Measurements from ENCODE around the gene RIMBP2. TPM values are rescaled to one million over a fixed set of nuclear protein-coding genes. Genes with fewer than 3 reads are reported as not detected.

The RIMBP2 gene
- total and polyA plus RNA-seq, 9 donors = 1.1 to 16.2 (median 3.5) TPM

DNA sequence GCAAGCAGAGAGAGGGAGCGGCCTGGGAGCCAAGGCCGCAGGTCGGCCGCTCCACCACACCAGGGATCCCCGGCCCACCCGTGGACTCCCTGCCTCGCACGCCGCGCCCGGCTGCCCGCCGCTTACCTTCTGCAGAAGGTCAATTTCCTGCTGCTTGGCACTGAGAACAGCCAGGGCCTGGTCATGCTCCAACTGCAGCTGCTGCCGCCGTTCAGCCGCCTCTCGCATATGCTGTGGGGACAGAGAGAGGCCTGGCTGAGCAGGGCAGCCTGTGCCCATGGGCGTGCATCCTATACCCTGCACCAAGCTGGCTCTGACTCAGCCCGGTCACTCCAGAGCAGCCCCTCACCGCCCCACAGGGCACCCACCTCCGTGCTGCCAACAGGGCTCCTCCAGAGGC is 237.3 kb downstream of the RIMBP2 start:
- intact Hi-C loops (cut with DNase I) = no loop called here
- TF ChIP-seq EP300 (IDR thresholded peaks at IDR 0.05) (no peak), POLR2A (IDR thresholded peaks at IDR 0.05) (no peak)
- TF ChIP-seq, protein P1, sequence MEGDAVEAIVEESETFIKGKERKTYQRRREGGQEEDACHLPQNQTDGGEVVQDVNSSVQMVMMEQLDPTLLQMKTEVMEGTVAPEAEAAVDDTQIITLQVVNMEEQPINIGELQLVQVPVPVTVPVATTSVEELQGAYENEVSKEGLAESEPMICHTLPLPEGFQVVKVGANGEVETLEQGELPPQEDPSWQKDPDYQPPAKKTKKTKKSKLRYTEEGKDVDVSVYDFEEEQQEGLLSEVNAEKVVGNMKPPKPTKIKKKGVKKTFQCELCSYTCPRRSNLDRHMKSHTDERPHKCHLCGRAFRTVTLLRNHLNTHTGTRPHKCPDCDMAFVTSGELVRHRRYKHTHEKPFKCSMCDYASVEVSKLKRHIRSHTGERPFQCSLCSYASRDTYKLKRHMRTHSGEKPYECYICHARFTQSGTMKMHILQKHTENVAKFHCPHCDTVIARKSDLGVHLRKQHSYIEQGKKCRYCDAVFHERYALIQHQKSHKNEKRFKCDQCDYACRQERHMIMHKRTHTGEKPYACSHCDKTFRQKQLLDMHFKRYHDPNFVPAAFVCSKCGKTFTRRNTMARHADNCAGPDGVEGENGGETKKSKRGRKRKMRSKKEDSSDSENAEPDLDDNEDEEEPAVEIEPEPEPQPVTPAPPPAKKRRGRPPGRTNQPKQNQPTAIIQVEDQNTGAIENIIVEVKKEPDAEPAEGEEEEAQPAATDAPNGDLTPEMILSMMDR (IDR thresholded peaks at IDR 0.05) = no peak
- Histone ChIP-seq H3K27ac (no peak overlapping the region), H3K27me3 (no peaks in the 10 kb centered on the region), H3K4me3 (no peak overlapping the region), H3K36me3 (no peaks in the 10 kb centered on the region), H3K9me3 (no peaks in the 10 kb centered on the region), H3K4me1 (ENCODE audit: insufficient read depth) (no peaks in the 10 kb centered on the region)
- WGBS, 3 donors = 86 to 91% (median 88%) methylated on average over 21 of the region's 21 CpGs
- no peak for DNase-seq

DNA sequence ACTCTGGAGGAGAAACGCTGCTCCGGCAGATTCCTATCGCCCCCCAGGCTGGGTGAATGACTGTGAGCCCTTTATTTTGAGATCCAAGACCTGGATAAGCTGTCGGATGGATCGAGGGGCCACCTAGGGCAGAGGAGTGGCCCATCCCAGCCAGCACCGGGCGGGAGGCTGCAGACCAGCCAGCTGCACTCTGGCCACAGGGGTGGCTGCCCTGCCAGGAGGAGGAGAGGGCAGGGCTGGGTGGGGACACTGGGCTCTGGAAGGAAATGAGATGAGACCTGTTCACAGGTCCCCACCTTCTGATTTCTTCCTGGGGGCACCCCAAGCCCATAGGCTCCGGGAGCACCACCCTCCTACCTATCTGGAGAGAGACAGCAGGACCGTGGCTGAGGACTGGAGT is 238.4 kb downstream of the RIMBP2 start:
- TF ChIP-seq, protein P1 (IDR thresholded peaks at IDR 0.05) = no peak
- TF ChIP-seq POLR2A (IDR thresholded peaks at IDR 0.05) (no peak), EP300 (IDR thresholded peaks at IDR 0.05) (no peak)
- no peak for DNase-seq
- WGBS, 3 donors = 63 to 64% (median 64%) methylated on average over 9 of the region's 9 CpGs
- Histone ChIP-seq H3K4me1 (ENCODE audit: insufficient read depth) (no peaks in the 10 kb centered on the region), H3K36me3 (no peaks in the 10 kb centered on the region), H3K27me3 (no peaks in the 10 kb centered on the region), H3K9me3 (no peaks in the 10 kb centered on the region), H3K4me3 (no peak overlapping the region), H3K27ac (no peak overlapping the region)
- intact Hi-C loops (cut with DNase I) = no loop called here

DNA sequence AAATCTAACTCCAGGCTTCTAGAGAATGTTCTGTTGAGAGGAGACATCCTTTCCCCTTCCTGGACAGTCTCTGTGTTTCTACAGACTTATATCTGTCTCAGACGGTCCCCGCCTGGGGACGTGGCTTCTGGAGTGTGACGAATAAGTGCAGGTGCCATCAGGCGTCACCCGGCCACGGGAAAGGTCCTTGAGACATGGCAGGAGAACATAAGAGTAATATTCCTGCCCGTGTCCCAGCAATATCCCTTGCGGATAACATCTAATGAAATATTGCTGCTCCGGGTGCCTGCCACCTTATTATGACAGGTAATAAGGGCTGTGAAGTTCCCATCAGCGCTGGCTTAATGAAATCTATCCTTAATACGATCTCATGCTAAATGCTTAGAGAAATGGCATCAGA is 238.8 kb downstream of the RIMBP2 start:
- DNase-seq = no peak
- TF ChIP-seq POLR2A (IDR thresholded peaks at IDR 0.05) (no peak), EP300 (IDR thresholded peaks at IDR 0.05) (no peak)
- intact Hi-C loops (cut with DNase I) = no loop called here
- Histone ChIP-seq H3K27ac (no peak overlapping the region), H3K36me3 (no peaks in the 10 kb centered on the region), H3K9me3 (no peaks in the 10 kb centered on the region), H3K4me1 (ENCODE audit: insufficient read depth) (no peaks in the 10 kb centered on the region), H3K27me3 (no peaks in the 10 kb centered on the region), H3K4me3 (no peak overlapping the region)
- 70 to 77% (median 75%) methylated on average over 12 of the region's 12 CpGs for WGBS, 3 donors

DNA sequence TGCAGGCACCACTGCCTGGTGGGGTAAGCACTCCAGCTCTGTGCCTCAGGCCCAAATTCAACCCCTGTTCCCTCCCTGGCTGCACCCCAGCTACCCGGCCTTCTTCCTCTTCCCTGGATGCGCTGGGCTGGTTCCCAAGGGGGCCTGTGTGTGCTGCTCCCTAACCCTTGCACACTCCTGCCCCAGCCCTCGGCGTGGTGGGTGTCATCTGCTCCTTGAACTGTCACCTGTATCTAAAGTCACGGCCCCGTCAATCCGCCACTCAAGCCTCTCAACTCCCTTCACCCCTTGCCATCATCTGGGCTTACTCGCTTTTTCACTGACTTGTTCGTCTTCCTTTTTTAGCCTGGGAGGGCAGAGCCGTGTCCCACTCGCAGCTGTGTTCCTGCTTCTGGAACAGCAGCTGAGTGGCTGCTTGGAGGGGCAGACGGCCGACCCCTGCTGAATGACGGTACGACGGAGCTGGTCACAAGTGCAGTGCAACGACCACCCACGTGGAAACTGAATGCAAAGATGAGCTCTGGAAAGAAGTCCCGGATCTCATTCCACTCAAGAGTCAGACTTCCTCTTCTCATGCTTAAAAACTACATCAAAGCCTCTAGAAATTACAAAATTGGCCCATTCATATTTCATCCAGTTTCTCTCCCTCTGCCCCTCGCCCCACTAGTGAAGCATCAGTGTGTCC is 239.5 kb downstream of the RIMBP2 start:
- intact Hi-C loops (cut with DNase I) = no loop called here
- no peak for DNase-seq
- no peaks in the 10 kb centered on the region for H3K9me3 ChIP-seq
- H3K27me3 ChIP-seq = no peaks in the 10 kb centered on the region
- no peak overlapping the region for H3K4me3 ChIP-seq
- WGBS, 3 donors = 41 to 46% (median 43%) methylated on average over 20 of the region's 20 CpGs
- no peaks in the 10 kb centered on the region for H3K4me1 ChIP-seq (ENCODE audit: insufficient read depth)
- TF ChIP-seq EP300 (IDR thresholded peaks at IDR 0.05) = no peak
- TF ChIP-seq POLR2A (IDR thresholded peaks at IDR 0.05) = no peak
- TF ChIP-seq, protein P1 (IDR thresholded peaks at IDR 0.05) = no peak
- no peaks in the 10 kb centered on the region for H3K36me3 ChIP-seq
- H3K27ac ChIP-seq = no peak overlapping the region

DNA sequence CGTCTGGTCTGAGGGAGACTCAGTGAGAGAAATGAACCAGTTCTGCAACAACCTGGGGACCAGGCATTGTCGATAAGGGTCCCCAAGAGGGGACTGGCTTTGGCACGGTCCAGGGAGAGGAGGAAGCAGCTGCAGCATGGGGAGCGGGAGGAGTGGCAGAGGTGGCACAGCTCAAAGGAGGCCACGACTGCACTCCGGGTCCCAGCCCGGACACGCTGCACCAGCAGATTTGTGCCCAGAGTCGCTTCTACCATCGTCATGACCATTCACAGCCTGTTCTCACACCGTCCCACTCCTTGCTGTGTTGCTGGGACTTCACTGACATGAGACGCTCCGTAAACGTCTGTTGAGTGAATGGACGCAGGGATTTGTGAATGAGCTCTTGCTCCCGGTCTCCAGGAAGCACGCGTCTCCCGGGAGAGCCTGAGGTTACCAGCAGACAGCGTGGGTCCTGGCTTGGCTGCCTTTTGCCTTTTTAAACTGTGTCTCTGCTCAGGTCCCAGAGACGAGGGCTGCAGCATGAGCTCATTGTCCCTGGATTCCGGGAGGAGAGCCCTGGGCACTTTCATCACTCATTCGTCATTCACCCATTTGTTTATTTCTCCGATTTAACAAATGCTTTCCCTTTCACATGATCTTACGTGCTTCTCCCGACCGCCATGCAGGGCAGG is 241.4 kb downstream of the RIMBP2 start:
- H3K27me3 ChIP-seq = no peaks in the 10 kb centered on the region
- no peaks in the 10 kb centered on the region for H3K4me1 ChIP-seq (ENCODE audit: insufficient read depth)
- DNase-seq = no peak
- H3K36me3 ChIP-seq = no peaks in the 10 kb centered on the region
- H3K9me3 ChIP-seq = no peaks in the 10 kb centered on the region
- no peak overlapping the region for H3K27ac ChIP-seq
- intact Hi-C loops (cut with DNase I) = no loop called here
- no peak overlapping the region for H3K4me3 ChIP-seq
- no peak for TF ChIP-seq EP300 (IDR thresholded peaks at IDR 0.05)
- TF ChIP-seq, protein P1 (IDR thresholded peaks at IDR 0.05) = no peak
- TF ChIP-seq POLR2A (IDR thresholded peaks at IDR 0.05) = no peak
- 78 to 82% (median 80%) methylated on average over 27 of the region's 27 CpGs for WGBS, 3 donors
